DMS53 (cell line): Measurements from ENCODE around the gene CYP1B1.
"Not testable (repeated sequence)": the region's sequence is repeated elsewhere in the genome, so short reads cannot be mapped to it uniquely, and the experiment has no call there.

Source experiments
- DNase-seq: peaks from one replicate; lab custom pipeline; 2025; lab: John Stamatoyannopoulos, UW

The CYP1B1 gene

GRCh38 chr2:38032946-38033345, 43.0 kb downstream of the CYP1B1 start:
- no peak for DNase-seq

GRCh38 chr2:38030635-38031355, 45.2 kb downstream of the CYP1B1 start:
- no peak for DNase-seq

- DNase-seq: no peak
These were observed 46.4 kb downstream of the CYP1B1 start for GRCh38 chr2:38029512-38029911.

- no peak for DNase-seq
These were observed 47.1 kb downstream of the CYP1B1 start for GRCh38 chr2:38028829-38029228.

GRCh38 chr2:38026846-38027245, 49.1 kb downstream of the CYP1B1 start:
- DNase-seq: no peak

- DNase-seq: no peak
These were observed 54.4 kb downstream of the CYP1B1 start for GRCh38 chr2:38021589-38021988.

- DNase-seq: not testable (repeated sequence)
These were observed 55.4 kb downstream of the CYP1B1 start for GRCh38 chr2:38020359-38021069.

- DNase-seq: no peak
These were observed 58.1 kb downstream of the CYP1B1 start for GRCh38 chr2:38017836-38018235.
